NOMO-1 (cell line): ENCODE results near the gene SLC44A3.
"Not testable (repeated sequence)": the region's sequence is repeated elsewhere in the genome, so short reads cannot be mapped to it uniquely, and the experiment has no call there.

Experiments used
- DNase-seq, 2 experiments: peaks; one replicate each; lab custom pipeline; 2025; ENCODE audit not compliant: unreplicated experiment in 2 of 2; lab: John Stamatoyannopoulos, UW

The SLC44A3 gene

GRCh38 chr1:94832931-94833585, 12.9 kb downstream of the SLC44A3 start:
- no peak for DNase-seq

GRCh38 chr1:94836891-94837290, 16.7 kb downstream of the SLC44A3 start:
- no peak for DNase-seq

GRCh38 chr1:94840381-94840780, 20.2 kb downstream of the SLC44A3 start:
- not testable (repeated sequence) for DNase-seq

- DNase-seq = no peak
Observed at GRCh38 chr1:94840808-94841207, 20.7 kb downstream of the SLC44A3 start.

- DNase-seq = no peak
Observed at GRCh38 chr1:94843430-94843829, 23.3 kb downstream of the SLC44A3 start.

- no peak for DNase-seq
Observed at GRCh38 chr1:94843846-94844245, 23.7 kb downstream of the SLC44A3 start.

GRCh38 chr1:94846308-94846707, 26.2 kb downstream of the SLC44A3 start:
- DNase-seq = no peak

- no peak for DNase-seq
Observed at GRCh38 chr1:94851571-94851970, 31.4 kb downstream of the SLC44A3 start.

- no peak for DNase-seq
Observed at GRCh38 chr1:94852788-94853187, 32.6 kb downstream of the SLC44A3 start.

GRCh38 chr1:94854458-94855306, 34.5 kb downstream of the SLC44A3 start:
- peak; percentile 74 to 89 for DNase-seq

GRCh38 chr1:94855307-94855700, 35.1 kb downstream of the SLC44A3 start:
- DNase-seq = no peak

- no peak for DNase-seq
Observed at GRCh38 chr1:94856004-94856403, 35.8 kb downstream of the SLC44A3 start.

GRCh38 chr1:94856868-94857267, 36.7 kb downstream of the SLC44A3 start:
- no peak for DNase-seq

- no peak for DNase-seq
Observed at GRCh38 chr1:94858276-94858675, 38.1 kb downstream of the SLC44A3 start.

GRCh38 chr1:94859174-94859573, 39.0 kb downstream of the SLC44A3 start:
- DNase-seq = no peak

- no peak for DNase-seq
Observed at GRCh38 chr1:94862718-94863117, 42.6 kb downstream of the SLC44A3 start.

- DNase-seq = no peak
Observed at GRCh38 chr1:94863297-94863911, 43.2 kb downstream of the SLC44A3 start.

GRCh38 chr1:94863919-94864318, 43.8 kb downstream of the SLC44A3 start:
- no peak for DNase-seq

GRCh38 chr1:94864821-94865220, 44.7 kb downstream of the SLC44A3 start:
- no peak for DNase-seq

GRCh38 chr1:94865360-94865759, 45.2 kb downstream of the SLC44A3 start:
- no peak for DNase-seq

GRCh38 chr1:94866164-94866807, 46.1 kb downstream of the SLC44A3 start:
- no peak for DNase-seq
